ENCODE results near the gene DIABLO.
"Not testable (repeated sequence)": the region's sequence is repeated elsewhere in the genome, so short reads cannot be mapped to it uniquely, and the experiment has no call there.

DIABLO gene

DNA sequence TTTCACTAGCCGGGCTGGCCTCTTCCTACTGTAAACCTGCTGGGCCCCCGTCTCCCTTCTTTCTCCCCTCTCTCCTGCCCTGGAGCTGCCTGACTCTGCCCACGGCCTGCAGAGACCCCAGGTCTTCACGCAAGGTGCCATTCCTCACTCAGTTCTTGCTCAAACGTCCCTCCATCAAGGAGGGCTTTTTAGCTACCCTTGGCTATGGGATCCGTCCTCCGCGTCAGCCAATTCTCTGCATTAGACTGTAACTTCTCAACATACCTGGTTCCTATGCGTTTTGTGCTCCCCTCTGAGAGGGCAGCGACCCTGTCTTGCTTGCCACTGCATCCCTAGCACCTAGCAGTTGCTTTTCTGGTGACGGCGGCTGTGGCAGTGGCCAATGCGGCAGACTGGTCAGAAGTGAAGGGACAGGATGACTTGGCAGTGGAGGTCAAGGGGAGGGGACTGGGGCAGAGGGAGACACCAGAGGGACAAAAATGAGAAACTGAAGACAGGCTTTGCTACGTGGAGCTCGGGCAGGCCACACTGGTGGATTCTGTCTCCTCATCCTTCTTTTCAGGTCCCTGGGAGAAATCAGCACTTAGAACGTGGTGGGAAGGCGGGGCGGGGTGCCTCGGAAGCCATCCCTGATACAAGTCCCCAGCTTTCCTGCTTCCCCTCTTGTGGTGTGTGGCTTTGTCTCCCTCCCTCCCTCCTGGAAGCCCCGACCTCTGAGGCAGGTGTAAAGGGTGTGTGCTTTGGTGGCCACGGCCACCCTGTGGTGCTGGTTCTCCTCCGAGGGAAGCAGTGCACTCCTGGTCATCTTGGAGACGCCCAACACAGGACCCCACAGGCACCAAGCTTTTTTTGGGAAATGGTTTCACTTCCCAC lies 20.6 kb downstream of the DIABLO start:
- Mint-ChIP-seq H3K4me1 (ENCODE audit: low read depth in 2 of 2) (peaks cover 9 to 12% of the 10 kb centered on the region in 2 donors), H3K27me3 (peaks cover 2 to 11% of the 10 kb centered on the region in 2 donors), H3K36me3 (ENCODE audit: insufficient read depth) (peaks cover 53% of the 10 kb centered on the region), H3K4me3 (peak overlapping the region; percentile 69 to 71), H3K27ac (peak overlapping the region in 1 of 2 donors; percentile 30), H3K9me3 (no peaks in the 10 kb centered on the region)
- no peak for ATAC-seq (replicated peaks)
- no peak for DNase-seq

- no peak for DNase-seq
- H3K4me1 Mint-ChIP-seq (ENCODE audit: low read depth in 2 of 2): peaks cover 9 to 12% of the 10 kb centered on the region in 2 donors
- peak; percentile 23 for ATAC-seq (replicated peaks)
- peak overlapping the region; percentile 4 to 41 for H3K27ac Mint-ChIP-seq
- H3K27me3 Mint-ChIP-seq: peaks cover 10 to 17% of the 10 kb centered on the region in 2 donors
- H3K9me3 Mint-ChIP-seq: no peaks in the 10 kb centered on the region
- H3K36me3 Mint-ChIP-seq (ENCODE audit: insufficient read depth): peaks cover 44% of the 10 kb centered on the region
- peak overlapping the region; percentile 69 to 71 for H3K4me3 Mint-ChIP-seq
These were observed 21.4 kb downstream of the DIABLO start for GRCh38 chr12:122204167-122205052.

GRCh38 chr12:122203301-122204166 lies 22.3 kb downstream of the DIABLO start, which contains the start of gene B3GNT4:
Gene B3GNT4 (plus strand): TSS chr12:122203709. CDS start chr12:122204619, 910 bp downstream.
- ATAC-seq (replicated peaks) (peak; percentile 69), DNase-seq (peak; percentile 47 to 52 (median 51))
- H3K9me3 Mint-ChIP-seq: no peaks in the 10 kb centered on the region
- peak within 1 kb of the TSS; percentile 4 to 41 for H3K27ac Mint-ChIP-seq
- peaks cover 9 to 11% of the 10 kb centered on the region in 2 donors for H3K4me1 Mint-ChIP-seq (ENCODE audit: low read depth in 2 of 2)
- H3K4me3 Mint-ChIP-seq: peak within 1 kb of the TSS; percentile 79 to 82
- H3K36me3 Mint-ChIP-seq (ENCODE audit: insufficient read depth): peaks cover 36% of the 10 kb centered on the region
- peaks cover 13 to 17% of the 10 kb centered on the region in 2 donors for H3K27me3 Mint-ChIP-seq

DNA sequence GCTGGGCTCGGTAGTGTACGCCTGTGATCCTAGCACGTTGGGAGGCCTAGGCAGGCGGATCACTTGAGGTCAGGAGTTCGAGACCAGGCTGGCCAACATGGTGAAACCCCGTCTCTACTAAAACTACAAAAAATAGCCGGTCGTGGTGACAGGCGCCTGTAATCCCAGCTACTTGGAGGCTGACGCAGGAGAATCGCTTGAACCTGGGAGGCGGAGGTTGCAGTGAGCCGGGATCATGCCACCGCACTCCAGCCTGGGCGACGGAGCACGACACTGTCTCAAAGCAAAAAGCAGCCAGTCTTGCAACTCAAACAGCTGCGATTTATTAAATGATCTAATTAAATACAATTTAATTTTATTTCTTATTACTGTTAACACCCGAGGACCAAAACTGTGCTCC lies 23.0 kb downstream of the DIABLO start:
- Mint-ChIP-seq H3K36me3 (ENCODE audit: insufficient read depth) (peaks cover 28% of the 10 kb centered on the region), H3K27me3 (peaks cover 17 to 21% of the 10 kb centered on the region in 2 donors), H3K4me3 (peak overlapping the region; percentile 79 to 82), H3K4me1 (ENCODE audit: low read depth in 2 of 2) (peaks cover 9 to 11% of the 10 kb centered on the region in 2 donors)
- not testable (repeated sequence) for H3K27ac Mint-ChIP-seq; ATAC-seq (replicated peaks); DNase-seq; H3K9me3 Mint-ChIP-seq

DNA sequence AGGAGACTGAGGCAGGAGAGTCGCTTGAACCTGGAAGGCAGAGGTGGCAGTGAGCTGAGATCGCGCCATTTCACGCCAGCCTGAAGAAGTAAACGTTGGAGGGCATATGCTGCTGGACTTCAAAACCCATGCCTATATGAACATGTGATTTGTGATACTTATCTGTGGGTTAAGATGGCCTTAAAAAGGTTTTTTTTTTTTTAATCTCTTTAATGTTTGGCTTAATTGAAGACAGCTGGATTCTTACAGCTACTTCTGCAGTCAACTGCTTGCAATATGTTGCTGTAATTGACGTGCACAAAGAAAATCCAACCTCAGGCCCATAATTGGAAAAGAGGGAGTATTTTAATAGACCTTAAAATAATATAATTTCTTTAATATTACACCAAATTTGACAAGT lies 23.8 kb downstream of the DIABLO start:
- DNase-seq: no peak
- H3K4me3 Mint-ChIP-seq: no peak overlapping the region
- peaks cover 23% of the 10 kb centered on the region for H3K36me3 Mint-ChIP-seq (ENCODE audit: insufficient read depth)
- H3K4me1 Mint-ChIP-seq (ENCODE audit: low read depth in 2 of 2): peaks cover 14 to 15% of the 10 kb centered on the region in 2 donors
- H3K27me3 Mint-ChIP-seq: peaks cover 17 to 28% of the 10 kb centered on the region in 2 donors
- no peak overlapping the region for H3K27ac Mint-ChIP-seq
- no peak for ATAC-seq (replicated peaks)
- no peaks in the 10 kb centered on the region for H3K9me3 Mint-ChIP-seq

- H3K4me3 Mint-ChIP-seq: no peak overlapping the region
- peaks cover 17% of the 10 kb centered on the region for H3K36me3 Mint-ChIP-seq (ENCODE audit: insufficient read depth)
- no peaks in the 10 kb centered on the region for H3K9me3 Mint-ChIP-seq
- peaks cover 14 to 15% of the 10 kb centered on the region in 2 donors for H3K4me1 Mint-ChIP-seq (ENCODE audit: low read depth in 2 of 2)
- no peak overlapping the region for H3K27ac Mint-ChIP-seq
- DNase-seq (no peak), ATAC-seq (replicated peaks) (no peak)
- H3K27me3 Mint-ChIP-seq: peaks cover 17 to 29% of the 10 kb centered on the region in 2 donors
These were observed 24.5 kb downstream of the DIABLO start for GRCh38 chr12:122201381-122201780.

DNA sequence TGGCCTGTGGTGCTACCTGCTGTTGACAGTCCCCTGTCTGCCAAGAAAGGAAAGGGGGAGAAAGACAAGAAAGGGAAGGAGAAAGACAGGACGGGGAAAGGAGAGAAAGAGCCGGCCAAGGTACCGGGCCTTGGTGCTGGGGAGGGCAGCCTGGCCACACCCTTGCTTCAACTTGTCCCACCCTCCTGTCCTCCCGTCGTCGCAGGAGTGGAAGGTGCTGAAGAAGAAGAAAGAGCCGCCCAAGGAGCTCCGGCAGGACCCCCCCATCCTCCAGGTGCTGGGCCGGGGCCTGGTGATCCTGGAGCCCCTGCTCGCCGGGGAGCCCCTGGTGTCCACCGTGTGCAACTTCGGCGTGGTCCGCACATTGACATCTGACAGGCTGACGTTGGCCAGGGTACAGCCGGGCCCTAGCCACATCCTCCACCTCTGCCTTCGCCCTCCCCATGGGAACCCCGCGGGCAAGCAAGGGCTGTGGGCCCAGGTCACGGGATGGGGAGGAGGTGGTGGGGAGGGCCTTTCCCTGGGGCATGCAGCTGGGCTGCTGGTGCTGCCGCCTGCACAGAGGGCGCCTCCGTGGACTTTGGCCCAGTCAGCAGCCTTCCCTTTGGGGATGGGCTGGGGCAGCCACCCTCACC lies 25.2 kb downstream of the DIABLO start:
- peaks cover 11% of the 10 kb centered on the region for H3K36me3 Mint-ChIP-seq (ENCODE audit: insufficient read depth)
- ATAC-seq (replicated peaks): no peak
- H3K27ac Mint-ChIP-seq: no peak overlapping the region
- peaks cover 17 to 29% of the 10 kb centered on the region in 2 donors for H3K27me3 Mint-ChIP-seq
- H3K4me3 Mint-ChIP-seq: no peak overlapping the region
- peaks cover 14 to 15% of the 10 kb centered on the region in 2 donors for H3K4me1 Mint-ChIP-seq (ENCODE audit: low read depth in 2 of 2)
- H3K9me3 Mint-ChIP-seq: no peaks in the 10 kb centered on the region
- DNase-seq: no peak

DNA sequence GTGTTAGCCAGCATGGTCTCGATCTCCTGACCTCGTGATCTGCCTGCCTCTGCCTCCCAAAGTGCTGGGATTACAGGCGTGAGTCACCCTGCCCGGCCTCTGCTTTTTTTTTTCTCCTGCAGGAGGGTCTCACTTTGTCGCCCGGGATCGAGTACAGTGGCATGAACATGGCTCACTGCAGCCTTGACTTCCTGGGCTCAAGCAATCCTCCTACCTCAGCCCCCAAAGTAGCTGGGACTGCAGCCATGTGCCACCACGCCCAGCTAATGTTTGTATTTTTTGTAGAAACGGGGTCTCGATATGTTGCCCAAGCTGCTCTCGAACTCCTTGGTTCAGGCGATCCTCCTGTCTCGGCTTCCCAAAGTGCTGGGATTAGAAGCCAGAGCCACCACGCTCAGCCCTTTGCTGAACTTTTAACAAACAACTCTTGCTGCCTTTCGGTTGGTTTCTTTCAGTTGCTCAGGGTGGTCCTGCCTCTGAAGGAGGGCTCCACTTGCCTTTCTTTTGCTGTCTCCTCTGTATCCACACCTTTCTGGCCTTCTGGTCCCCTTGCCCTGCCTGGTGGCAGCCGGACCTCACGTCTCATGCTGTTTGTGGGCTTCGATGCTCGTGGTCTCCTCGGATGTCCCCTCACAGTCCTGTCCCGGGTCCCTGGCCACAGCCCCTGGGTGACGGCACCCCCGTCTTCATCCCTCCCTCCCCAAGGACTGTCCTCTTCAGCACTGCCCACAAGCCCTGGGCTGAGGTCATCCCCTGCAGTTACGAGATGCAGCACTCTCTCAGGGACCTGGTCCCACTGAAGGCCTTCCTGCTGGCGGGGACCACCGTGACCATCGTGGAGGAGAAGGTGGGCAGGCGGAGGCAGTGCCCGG lies 26.1 kb downstream of the DIABLO start:
- ATAC-seq (replicated peaks): no peak

DNA sequence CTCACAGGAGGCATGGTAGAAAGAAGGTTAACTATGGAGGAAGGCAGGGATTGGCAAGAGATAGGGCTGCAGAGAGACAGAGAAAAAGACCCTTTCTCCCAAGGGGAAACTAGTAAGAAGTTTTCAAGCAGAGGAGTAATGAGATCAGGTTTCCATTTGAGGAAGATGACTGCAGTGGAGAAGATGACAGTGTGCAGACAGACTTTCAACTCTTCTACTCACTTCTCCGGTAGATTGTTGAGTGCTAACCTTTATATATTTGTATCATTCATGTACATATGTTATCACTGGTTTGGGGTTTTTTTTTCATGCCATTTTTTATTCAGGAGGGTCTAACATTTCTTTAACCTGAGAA lies 28.3 kb downstream of the DIABLO start:
- peaks cover 9 to 33% of the 10 kb centered on the region in 2 donors for H3K27me3 Mint-ChIP-seq
- ATAC-seq (replicated peaks): no peak
- DNase-seq: no peak
- peak overlapping the region in 1 of 2 donors; percentile 30 for H3K4me3 Mint-ChIP-seq
- peaks cover 1% of the 10 kb centered on the region for H3K36me3 Mint-ChIP-seq (ENCODE audit: insufficient read depth)
- H3K9me3 Mint-ChIP-seq: no peaks in the 10 kb centered on the region
- peaks cover 3 to 6% of the 10 kb centered on the region in 2 donors for H3K4me1 Mint-ChIP-seq (ENCODE audit: low read depth in 2 of 2)
- H3K27ac Mint-ChIP-seq: no peak overlapping the region

More for the DNA sequence above, 26.1 kb downstream of the DIABLO start:
- H3K9me3 Mint-ChIP-seq: no peaks in the 10 kb centered on the region
- DNase-seq: no peak
- H3K27ac Mint-ChIP-seq: no peak overlapping the region
- H3K4me1 Mint-ChIP-seq (ENCODE audit: low read depth in 2 of 2): peaks cover 8 to 10% of the 10 kb centered on the region in 2 donors
- no peak overlapping the region for H3K4me3 Mint-ChIP-seq
- peaks cover 2% of the 10 kb centered on the region for H3K36me3 Mint-ChIP-seq (ENCODE audit: insufficient read depth)
- H3K27me3 Mint-ChIP-seq: peaks cover 11 to 29% of the 10 kb centered on the region in 2 donors

GRCh38 chr12:122195405-122195804 lies 30.4 kb downstream of the DIABLO start:
- no peak for ATAC-seq (replicated peaks)
- Mint-ChIP-seq H3K4me3 (no peak overlapping the region), H3K36me3 (ENCODE audit: insufficient read depth) (no peaks in the 10 kb centered on the region), H3K4me1 (ENCODE audit: low read depth in 2 of 2) (peaks cover 6% of the 10 kb centered on the region in 2 donors), H3K27ac (no peak overlapping the region), H3K27me3 (peaks cover 7 to 38% of the 10 kb centered on the region in 2 donors), H3K9me3 (no peaks in the 10 kb centered on the region)
- no peak for DNase-seq

- H3K4me3 Mint-ChIP-seq: no peak overlapping the region
- no peak for ATAC-seq (replicated peaks)
- no peaks in the 10 kb centered on the region for H3K9me3 Mint-ChIP-seq
- DNase-seq: no peak
- no peak overlapping the region for H3K27ac Mint-ChIP-seq
- H3K4me1 Mint-ChIP-seq (ENCODE audit: low read depth in 2 of 2): peaks cover 6 to 11% of the 10 kb centered on the region in 2 donors
- H3K27me3 Mint-ChIP-seq: peaks cover under 1 to 32% of the 10 kb centered on the region in 2 donors
- no peaks in the 10 kb centered on the region for H3K36me3 Mint-ChIP-seq (ENCODE audit: insufficient read depth)
These were observed 31.0 kb downstream of the DIABLO start for GRCh38 chr12:122194804-122195203.
